Transverse colon (tissue), 4 donors: ENCODE data around the gene SYT13. TPM values are rescaled to one million over a fixed set of nuclear protein-coding genes. Genes with fewer than 3 reads are reported as not detected.

ENCODE experiments used
- DNase-seq: peaks from one replicate; pipeline ENCODE4 v3.0.0-alpha.2; 2019
- H3K27ac ChIP-seq, 4 donors: fragments of 200-600 bp; sonication (generic); 2 replicates each; pipeline ENCODE4 v1.5.1; 2016 to 2018; ENCODE audit warnings: inconsistent platforms in 4 of 4
- H3K27me3 ChIP-seq: fragments of 200-600 bp; sonication (generic); 2 replicates; pipeline ENCODE4 v1.5.1; 2017; ENCODE audit warnings: inconsistent platforms
- H3K36me3 ChIP-seq, 4 donors: fragments of 200-600 bp; sonication (generic); 2 replicates each; pipeline ENCODE4 v1.5.1; 2017 to 2019; ENCODE audit warnings: inconsistent platforms in 4 of 4
- H3K4me1 ChIP-seq, 4 donors: fragments of 200-600 bp; sonication (generic); 2 replicates each; pipeline ENCODE4 v1.5.1; 2017 to 2020; ENCODE audit warnings: inconsistent platforms in 4 of 4
- H3K4me3 ChIP-seq, 4 donors: fragments of 200-600 bp; sonication (generic); 1 replicate in 1 of 4; 2 replicates in 3 of 4; pipeline versions ENCODE4 v1.5.1 to v1.6.1; 2017 to 2019; ENCODE audit warnings: inconsistent platforms in 4 of 4
- H3K9me3 ChIP-seq, 2 donors: fragments of 200-600 bp; sonication (generic); 2 replicates each; pipeline ENCODE4 v1.5.1; 2017 to 2019; ENCODE audit warnings: inconsistent platforms in 2 of 2
- EP300 ChIP-seq: sonication (generic); formaldehyde crosslinking; IDR thresholded peaks from one replicate; pipeline ENCODE4 v1.6.1; 2017; ENCODE audit warnings: antibody characterized with exemption, low read depth
- POLR2A ChIP-seq: fragments of 450-650 bp; IDR thresholded peaks from one replicate; pipeline ENCODE4 v1.6.1; 2016; ENCODE audit warnings: antibody characterized with exemption, mild to moderate bottlenecking, moderate library complexity
- POLR2AphosphoS5 ChIP-seq, 3 donors: sonication (generic); formaldehyde crosslinking; IDR thresholded peaks; one replicate each; pipeline ENCODE4 v1.6.1; 2016; ENCODE audit warnings: antibody characterized with exemption in 3 of 3
- WGBS, 2 donors: methylation state at CpG; one replicate each; pipeline ENCODE4 v1.1.5; 2018; ENCODE audit warnings: low coverage in 1 of 2; 5-methylcytosine and 5-hydroxymethylcytosine counted together
- in situ Hi-C, 4 donors: fragments of 200-750 bp; cut with MboI; loops; one replicate each; pipeline versions ENCODE4 v1.15.0 to v1.15.1; 2017; ENCODE audit warnings: low sequenced_read_pairs in 3 of 4, low pct_ligation_motif_present in 1 of 4, low pct_unique_long_range_greater_than_20kb in 1 of 4
- intact Hi-C: fragments of 100-400 bp; cut with DNase I; formaldehyde crosslinking; loops from one replicate; pipeline ENCODE4 v1.15.1; 2023; ENCODE audit warnings: low total_unique reads
- total RNA-seq, 4 donors: library from RNA; depleted of rRNA; stranded (reverse); fragments of >200 nt; gene quantifications; one replicate each; pipeline ENCODE4 v1.1.0, GENCODE V29; 2016
- TF ChIP-seq, protein P1 (sequence below), 5 experiments: fragments of 200-600 bp in 3 of 5; fragments of 450-650 bp in 2 of 5; sonication (generic) in 3 of 5; IDR thresholded peaks; 1 replicate in 2 of 5; 2 replicates in 3 of 5; pipeline ENCODE4 v1.5.1; 2016 to 2017; ENCODE audit warnings: antibody characterized with exemption in 5 of 5, inconsistent platforms in 3 of 5, mild to moderate bottlenecking in 2 of 5, moderate library complexity in 1 of 5

SYT13 gene
- total RNA-seq, 4 donors from 2014 or later, result 10.5 to 28.6 (median 23.4) TPM

GRCh38 chr11:45287316-45287903, 1.3 kb upstream of the SYT13 start:
- Histone ChIP-seq H3K36me3 (no peaks in the 10 kb centered on the region), H3K9me3 (no peaks in the 10 kb centered on the region), H3K4me3 (no peak overlapping the region), H3K27ac (no peak overlapping the region), H3K27me3 (peaks cover 36% of the 10 kb centered on the region), H3K4me1 (peaks cover 0 to 9% (median 2%) of the 10 kb centered on the region in 4 donors)
- intact Hi-C loops (no loop called here), in situ Hi-C loops (no loop called here)
- DNase-seq, result no peak
- TF ChIP-seq POLR2A (no peak), EP300 (no peak), POLR2AphosphoS5 (IDR thresholded peaks at IDR 0.05) (no peak)
- TF ChIP-seq, protein P1, sequence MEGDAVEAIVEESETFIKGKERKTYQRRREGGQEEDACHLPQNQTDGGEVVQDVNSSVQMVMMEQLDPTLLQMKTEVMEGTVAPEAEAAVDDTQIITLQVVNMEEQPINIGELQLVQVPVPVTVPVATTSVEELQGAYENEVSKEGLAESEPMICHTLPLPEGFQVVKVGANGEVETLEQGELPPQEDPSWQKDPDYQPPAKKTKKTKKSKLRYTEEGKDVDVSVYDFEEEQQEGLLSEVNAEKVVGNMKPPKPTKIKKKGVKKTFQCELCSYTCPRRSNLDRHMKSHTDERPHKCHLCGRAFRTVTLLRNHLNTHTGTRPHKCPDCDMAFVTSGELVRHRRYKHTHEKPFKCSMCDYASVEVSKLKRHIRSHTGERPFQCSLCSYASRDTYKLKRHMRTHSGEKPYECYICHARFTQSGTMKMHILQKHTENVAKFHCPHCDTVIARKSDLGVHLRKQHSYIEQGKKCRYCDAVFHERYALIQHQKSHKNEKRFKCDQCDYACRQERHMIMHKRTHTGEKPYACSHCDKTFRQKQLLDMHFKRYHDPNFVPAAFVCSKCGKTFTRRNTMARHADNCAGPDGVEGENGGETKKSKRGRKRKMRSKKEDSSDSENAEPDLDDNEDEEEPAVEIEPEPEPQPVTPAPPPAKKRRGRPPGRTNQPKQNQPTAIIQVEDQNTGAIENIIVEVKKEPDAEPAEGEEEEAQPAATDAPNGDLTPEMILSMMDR (IDR thresholded peaks at IDR 0.05), result no peak
- WGBS, 2 donors, result 61 to 83% methylated on average over 2 to 3 of the region's 3 CpGs

DNA sequence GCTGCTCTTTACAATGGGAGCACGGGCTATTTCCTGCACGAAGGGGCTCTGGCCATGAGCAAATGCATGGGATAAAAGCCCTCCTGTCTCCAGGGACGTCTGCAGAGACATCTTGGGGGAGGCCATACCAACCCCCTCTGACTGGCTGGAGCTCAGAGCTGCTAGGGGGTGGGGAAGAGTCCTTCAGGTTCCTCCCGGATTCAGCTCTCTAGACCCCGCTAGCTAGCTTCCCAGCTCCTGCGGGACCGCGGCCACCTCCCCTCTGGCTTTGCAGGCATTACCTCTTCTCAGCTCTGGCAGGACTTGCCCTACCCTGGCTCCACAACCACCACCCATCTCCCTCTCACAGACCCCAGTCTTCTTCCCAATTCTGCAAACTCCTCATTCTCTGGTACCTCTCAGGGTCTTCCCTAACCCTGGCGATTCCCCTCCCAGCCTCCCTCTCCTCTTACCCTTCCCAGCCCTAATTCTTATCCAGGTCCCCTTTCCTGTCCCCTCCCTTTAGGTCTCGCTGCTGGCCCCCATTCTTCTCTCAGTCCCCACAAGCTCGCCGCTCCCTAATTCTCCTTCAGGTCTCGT, 802 bp downstream of the SYT13 start:
- Histone ChIP-seq H3K4me1 (peaks cover 0 to 9% (median 2%) of the 10 kb centered on the region in 4 donors), H3K9me3 (no peaks in the 10 kb centered on the region), H3K27me3 (peaks cover 35% of the 10 kb centered on the region), H3K4me3 (peak overlapping the region in 3 of 4 donors; percentile 49 to 64 (median 55)), H3K27ac (peak overlapping the region in 3 of 4 donors; percentile 57 to 80 (median 76)), H3K36me3 (no peaks in the 10 kb centered on the region)
- no peak for TF ChIP-seq EP300
- TF ChIP-seq POLR2A, result no peak
- TF ChIP-seq, protein P1 (IDR thresholded peaks at IDR 0.05), result no peak
- TF ChIP-seq POLR2AphosphoS5 (IDR thresholded peaks at IDR 0.05), result no peak
- in situ Hi-C loops (no loop called here), intact Hi-C loops (no loop called here)
- peak; percentile 26 for DNase-seq
- WGBS, 2 donors, result 6 to 18% methylated on average over 9 to 13 of the region's 13 CpGs

GRCh38 chr11:45282081-45282480, 4.1 kb downstream of the SYT13 start:
- Histone ChIP-seq H3K36me3 (no peaks in the 10 kb centered on the region), H3K9me3 (no peaks in the 10 kb centered on the region), H3K27me3 (peaks cover 28% of the 10 kb centered on the region), H3K4me3 (no peak overlapping the region), H3K4me1 (peaks cover 0 to 9% (median 2%) of the 10 kb centered on the region in 4 donors), H3K27ac (no peak overlapping the region)
- in situ Hi-C loops, result no loop called here
- 93% methylated on average over 3 to 6 of the region's 6 CpGs for WGBS, 2 donors
- intact Hi-C loops, result no loop called here
- DNase-seq, result no peak
- TF ChIP-seq POLR2AphosphoS5 (IDR thresholded peaks at IDR 0.05), result no peak
- no peak for TF ChIP-seq EP300
- TF ChIP-seq, protein P1 (IDR thresholded peaks at IDR 0.05), result no peak
- TF ChIP-seq POLR2A, result no peak

- no peak for DNase-seq
- no peaks in the 10 kb centered on the region for H3K9me3 ChIP-seq
- H3K36me3 ChIP-seq, result no peaks in the 10 kb centered on the region
- in situ Hi-C loops (no loop called here), intact Hi-C loops (no loop called here)
- no peak overlapping the region for H3K4me3 ChIP-seq
- 22 to 67% methylated on average over 1 to 3 of the region's 3 CpGs for WGBS, 2 donors
- H3K27ac ChIP-seq, result no peak overlapping the region
- TF ChIP-seq EP300 (no peak), POLR2A (no peak), POLR2AphosphoS5 (IDR thresholded peaks at IDR 0.05) (no peak)
- TF ChIP-seq, protein P1 (IDR thresholded peaks at IDR 0.05), result no peak
- H3K4me1 ChIP-seq, result peaks cover 0 to 1% (median 0%) of the 10 kb centered on the region in 4 donors
- H3K27me3 ChIP-seq, result peaks cover 11% of the 10 kb centered on the region
These were observed 5.7 kb downstream of the SYT13 start for GRCh38 chr11:45280449-45280848.
